Measurements from ENCODE around the gene TMA16.

TMA16 gene

DNA sequence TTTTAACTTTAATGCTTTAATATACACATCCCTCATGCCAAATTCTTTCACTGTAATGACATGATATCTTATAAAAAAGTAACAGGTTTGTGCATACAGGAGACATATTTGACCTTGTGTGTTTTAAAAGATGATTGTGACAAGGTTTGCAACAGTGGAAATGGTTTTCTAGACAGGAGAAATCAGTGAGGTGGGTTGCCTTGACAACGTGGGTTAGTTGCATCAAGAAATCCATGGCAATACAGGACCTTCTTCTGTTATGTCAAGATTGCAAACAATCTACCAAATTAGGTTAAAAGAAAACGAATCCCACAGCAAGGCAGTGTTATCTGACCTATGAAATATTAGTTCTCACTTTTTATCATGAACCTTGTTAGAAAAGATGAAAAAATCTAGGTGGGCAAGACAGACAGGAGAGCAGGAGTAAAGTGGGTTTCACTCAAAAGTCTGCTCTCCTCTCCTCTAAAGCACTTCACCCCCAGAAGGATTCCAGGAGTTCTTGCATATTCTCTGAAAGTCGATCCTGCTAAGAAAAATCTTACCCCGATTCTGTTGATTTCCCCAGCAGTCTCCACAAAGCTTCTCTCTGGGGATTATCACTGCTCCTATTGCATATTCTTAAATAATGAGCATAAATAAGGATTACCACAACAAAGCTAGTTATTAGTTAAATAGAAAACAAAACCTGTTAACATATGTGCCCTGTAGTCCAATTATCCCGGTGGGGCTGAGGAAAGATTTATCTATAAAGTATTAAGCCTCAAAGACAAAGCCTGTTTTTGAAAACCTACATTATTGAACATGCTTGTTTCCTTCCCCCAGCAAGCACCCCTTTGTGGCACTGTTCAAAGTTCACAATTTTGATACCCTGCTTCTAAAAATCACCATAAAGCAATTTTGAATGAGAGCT lies 71.0 kb downstream of the TMA16 start:
- DNase-seq, result no peak

- DNase-seq, result no peak
Observed at GRCh38 chr4:163566257-163566796, 71.8 kb downstream of the TMA16 start.

GRCh38 chr4:163568843-163569242 lies 74.4 kb downstream of the TMA16 start:
- no peak for DNase-seq

Measured in activated CD4-positive, CD25-positive, alpha-beta regulatory T cell treated with anti-CD3 and anti-CD28 coated beads, Interleukin-2, amount 50 U/mL, for 72 hours (primary cell).